ENCODE measurements around the gene DLD.
A peak's percentile ranks its signal among the peaks of the same experiment; 100 is the strongest.
"Not testable (repeated sequence)": the region's sequence is repeated elsewhere in the genome, so short reads cannot be mapped to it uniquely, and the experiment has no call there.

Gene DLD

DNA sequence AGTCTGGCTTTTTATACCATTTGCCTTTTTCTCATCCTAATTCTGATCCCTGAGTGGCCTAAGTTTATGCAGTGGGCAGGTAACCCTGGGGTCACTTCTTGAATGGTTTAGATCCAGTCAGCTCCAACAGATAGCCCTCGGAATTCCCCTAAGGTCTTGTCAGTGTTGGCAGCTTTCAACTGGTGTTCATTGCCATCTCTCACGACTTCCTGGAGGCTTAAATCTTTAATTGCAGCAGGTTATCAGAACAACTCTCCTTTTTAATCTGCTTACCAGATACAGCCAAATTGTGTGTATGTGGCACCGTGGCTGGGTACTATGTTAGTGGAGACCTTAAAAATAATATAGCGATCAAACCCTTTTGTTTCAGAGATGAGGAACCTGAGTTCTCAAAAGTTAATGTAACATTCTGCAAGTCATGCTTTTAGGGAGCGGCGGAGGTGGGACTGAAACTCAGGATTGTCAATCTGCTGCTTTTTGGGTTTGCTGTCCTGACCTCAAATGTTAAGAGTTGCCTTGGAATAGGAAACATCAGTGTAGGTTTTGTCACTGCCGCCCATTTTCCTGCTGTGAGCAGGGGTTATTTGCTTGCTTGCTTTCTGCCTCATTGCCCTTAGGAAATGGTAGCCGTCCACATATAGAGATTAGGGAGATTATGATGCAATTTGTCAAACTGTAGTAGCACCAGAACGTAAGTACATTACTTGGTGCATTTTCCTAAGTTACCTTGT, 818 bp downstream of the DLD start:
- peak overlapping the region; percentile 82 for H3K27ac ChIP-seq
- TF ChIP-seq, protein P1, sequence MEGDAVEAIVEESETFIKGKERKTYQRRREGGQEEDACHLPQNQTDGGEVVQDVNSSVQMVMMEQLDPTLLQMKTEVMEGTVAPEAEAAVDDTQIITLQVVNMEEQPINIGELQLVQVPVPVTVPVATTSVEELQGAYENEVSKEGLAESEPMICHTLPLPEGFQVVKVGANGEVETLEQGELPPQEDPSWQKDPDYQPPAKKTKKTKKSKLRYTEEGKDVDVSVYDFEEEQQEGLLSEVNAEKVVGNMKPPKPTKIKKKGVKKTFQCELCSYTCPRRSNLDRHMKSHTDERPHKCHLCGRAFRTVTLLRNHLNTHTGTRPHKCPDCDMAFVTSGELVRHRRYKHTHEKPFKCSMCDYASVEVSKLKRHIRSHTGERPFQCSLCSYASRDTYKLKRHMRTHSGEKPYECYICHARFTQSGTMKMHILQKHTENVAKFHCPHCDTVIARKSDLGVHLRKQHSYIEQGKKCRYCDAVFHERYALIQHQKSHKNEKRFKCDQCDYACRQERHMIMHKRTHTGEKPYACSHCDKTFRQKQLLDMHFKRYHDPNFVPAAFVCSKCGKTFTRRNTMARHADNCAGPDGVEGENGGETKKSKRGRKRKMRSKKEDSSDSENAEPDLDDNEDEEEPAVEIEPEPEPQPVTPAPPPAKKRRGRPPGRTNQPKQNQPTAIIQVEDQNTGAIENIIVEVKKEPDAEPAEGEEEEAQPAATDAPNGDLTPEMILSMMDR (conservative IDR thresholded peaks at IDR 0.05; ENCODE audit: low read depth), result no peak
- ChIA-PET CTCF (no interaction called here), POLR2A (ENCODE audit: low non-redundant PET) (no interaction called here)
- DNase-seq (ENCODE audit: low spot score), result peak; percentile 18

DNA sequence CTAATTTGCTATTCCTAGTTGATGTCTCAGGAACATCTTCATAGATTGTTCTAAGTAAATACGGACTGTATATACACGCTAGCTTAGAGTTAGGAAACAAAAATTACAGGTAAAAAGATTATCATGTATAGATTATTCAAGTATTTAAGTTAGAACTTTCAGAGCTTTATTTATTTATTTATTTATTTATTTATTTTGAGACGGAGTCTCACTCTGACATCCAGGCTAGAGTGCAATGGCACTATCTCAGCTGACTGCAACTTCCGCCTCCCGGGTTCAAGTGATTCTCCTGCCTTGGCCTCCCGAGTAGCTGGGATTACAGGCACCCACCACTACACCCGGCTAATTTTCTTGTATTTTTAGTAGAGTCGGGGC, 1.4 kb downstream of the DLD start:
- not testable (repeated sequence) for H3K27ac ChIP-seq

DNA sequence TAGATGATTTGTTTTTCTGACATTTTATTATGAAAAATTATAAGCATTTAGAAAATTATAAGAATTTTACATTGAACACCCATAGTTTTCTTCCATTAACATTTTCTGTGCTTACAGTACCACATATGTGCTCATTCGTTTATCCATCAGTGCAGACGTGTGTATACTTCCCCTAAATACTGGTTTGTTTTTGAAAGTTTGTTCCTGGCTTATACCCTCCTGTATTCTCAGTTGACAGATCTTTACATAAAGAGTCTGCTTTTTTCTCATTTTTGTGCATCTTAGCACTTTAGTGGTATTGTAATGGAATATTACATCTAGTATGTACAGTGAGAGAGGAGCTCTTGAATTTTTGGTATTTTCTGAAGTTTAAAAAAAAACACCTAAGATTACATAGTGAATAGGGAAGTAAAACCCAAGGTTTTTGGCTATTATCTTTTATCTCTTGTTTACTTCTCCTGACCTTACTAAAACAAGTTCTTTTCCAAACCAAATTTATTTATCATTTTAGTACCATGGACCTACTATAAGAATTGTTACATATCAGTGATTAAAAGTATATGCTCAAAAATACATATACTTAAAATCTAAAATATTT, 8.1 kb downstream of the DLD start:
- POLR2A ChIA-PET (ENCODE audit: low non-redundant PET), result no interaction called here

More for the DNA sequence above, 1.4 kb downstream of the DLD start:
- DNase-seq (ENCODE audit: low spot score); POLR2A ChIA-PET (ENCODE audit: low non-redundant PET); CTCF ChIA-PET: not testable (repeated sequence)

DNA sequence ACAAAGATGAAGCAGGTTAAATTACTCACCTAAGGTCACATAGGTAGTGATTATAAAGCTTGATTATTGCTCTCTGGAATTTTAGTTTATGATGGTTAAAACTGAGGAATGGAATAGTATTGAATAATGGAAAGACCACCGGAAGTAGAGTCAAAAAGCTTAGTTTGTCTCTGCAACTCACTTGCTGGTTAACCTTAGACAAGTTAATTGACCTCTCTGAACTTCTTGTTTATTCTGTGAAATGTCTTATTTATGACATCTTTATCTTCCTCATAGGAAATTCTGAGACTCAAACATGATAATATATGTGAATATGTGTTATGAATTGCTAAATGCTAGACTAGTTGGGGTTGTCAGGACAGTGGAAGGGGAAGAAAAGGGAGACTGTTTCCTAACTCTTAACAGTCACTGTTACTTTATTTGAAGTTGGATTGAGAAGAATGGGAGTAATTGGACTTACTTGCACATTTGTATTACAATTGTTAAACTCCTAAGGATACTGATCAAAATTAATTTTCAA, 9.6 kb downstream of the DLD start:
- POLR2A ChIA-PET (ENCODE audit: low non-redundant PET), result no interaction called here
- TF ChIP-seq, protein P1 (conservative IDR thresholded peaks at IDR 0.05; ENCODE audit: low read depth), result no peak
- CTCF ChIA-PET, result no interaction called here
- no peak for DNase-seq (ENCODE audit: low spot score)
- no peak overlapping the region for H3K27ac ChIP-seq

More for the DNA sequence above, 8.1 kb downstream of the DLD start:
- H3K27ac ChIP-seq, result no peak overlapping the region
- CTCF ChIA-PET, result no interaction called here
- TF ChIP-seq, protein P1 (conservative IDR thresholded peaks at IDR 0.05; ENCODE audit: low read depth), result no peak
- DNase-seq (ENCODE audit: low spot score), result no peak

DNA sequence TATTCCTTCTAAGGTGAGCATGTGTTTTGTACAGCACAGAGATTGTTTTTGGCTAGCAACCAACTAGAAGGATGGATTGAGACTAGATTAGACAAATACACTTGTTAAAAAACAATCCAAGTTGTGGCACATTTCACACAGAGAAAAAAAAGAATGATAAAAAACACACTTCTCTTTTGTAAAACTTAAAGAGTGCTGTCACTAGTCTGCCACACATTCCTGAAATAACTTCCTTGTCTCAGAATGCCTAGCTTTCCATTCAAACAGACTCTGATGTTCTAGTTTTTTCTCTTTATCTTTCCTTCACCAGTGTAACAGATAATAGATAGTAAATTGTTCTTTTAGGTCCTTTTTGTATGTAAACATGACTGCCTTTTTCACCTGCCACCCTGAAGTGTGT, 11.4 kb downstream of the DLD start:
- CTCF ChIA-PET, result no interaction called here

DNA sequence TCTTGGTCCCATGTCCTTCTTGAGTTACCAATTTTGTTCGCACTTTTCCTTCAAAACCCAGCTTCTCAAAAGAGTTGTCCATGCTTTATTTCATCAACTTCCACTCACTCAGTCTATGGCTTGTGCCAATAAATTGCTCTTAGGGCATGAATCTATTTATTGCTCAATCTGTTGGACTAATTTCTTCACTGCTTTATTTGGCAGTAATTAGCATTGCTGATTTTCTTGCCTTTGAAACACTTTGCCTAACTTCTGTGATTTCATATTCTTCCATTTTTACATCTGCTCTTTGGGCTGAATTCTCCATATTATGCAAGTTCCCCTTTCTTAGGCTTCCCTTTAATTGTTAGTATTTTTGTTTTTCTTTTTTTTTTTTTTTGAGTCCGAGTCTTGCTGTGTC, 16.8 kb downstream of the DLD start:
- DNase-seq (ENCODE audit: low spot score), result no peak
- no peak overlapping the region for H3K27ac ChIP-seq
- TF ChIP-seq, protein P1 (conservative IDR thresholded peaks at IDR 0.05; ENCODE audit: low read depth), result no peak
- POLR2A ChIA-PET (ENCODE audit: low non-redundant PET), result no interaction called here
- CTCF ChIA-PET, result interaction anchor here (0.8 to 1.1 kb wide), 2 partner anchors 11 to 22 kb away, joined by 3 read pairs; no protein-coding TSS in a partner anchor

More for the DNA sequence above, 11.4 kb downstream of the DLD start:
- POLR2A ChIA-PET (ENCODE audit: low non-redundant PET), result no interaction called here
- TF ChIP-seq, protein P1 (conservative IDR thresholded peaks at IDR 0.05; ENCODE audit: low read depth), result no peak
- no peak overlapping the region for H3K27ac ChIP-seq
- DNase-seq (ENCODE audit: low spot score), result no peak

DNA sequence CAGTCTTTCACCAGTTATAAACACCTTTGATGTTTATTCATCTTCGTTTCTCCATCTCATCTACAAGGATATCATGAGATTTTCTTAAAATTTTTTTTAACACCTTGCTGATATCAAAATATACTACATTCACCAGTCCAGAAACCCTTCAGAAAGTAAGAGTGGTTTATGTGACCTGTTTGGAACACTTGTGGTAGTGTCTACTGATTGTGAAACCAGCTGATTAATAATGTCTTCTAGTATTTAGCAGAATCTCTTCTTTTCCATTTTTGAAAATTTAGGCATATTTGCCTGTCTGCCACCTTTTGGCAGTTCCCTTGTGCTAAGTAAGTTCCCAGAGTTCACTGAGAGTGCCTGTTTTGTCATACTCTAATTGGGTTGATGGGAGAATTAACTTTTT, 18.5 kb downstream of the DLD start:
- DNase-seq (ENCODE audit: low spot score), result no peak
- CTCF ChIA-PET, result no interaction called here
- TF ChIP-seq, protein P1 (conservative IDR thresholded peaks at IDR 0.05; ENCODE audit: low read depth), result no peak
- POLR2A ChIA-PET (ENCODE audit: low non-redundant PET), result no interaction called here
- no peak overlapping the region for H3K27ac ChIP-seq
